Measurements from ENCODE around the gene BAIAP2L1. TPM values are rescaled to one million over a fixed set of nuclear protein-coding genes. Genes with fewer than 3 reads are reported as not detected.

BAIAP2L1 gene
- total and polyA plus RNA-seq, 2 donors, result 2.2 to 6.1 TPM

Other genes starting within 250 kb of the BAIAP2L1 start
- gene BHLHA15, start 189.7 kb downstream of the BAIAP2L1 start, total RNA-seq, result not detected
- gene BHLHA15, start 189.7 kb downstream of the BAIAP2L1 start, polyA plus RNA-seq, result 0.07 TPM
- gene TECPR1, start 148.9 kb downstream of the BAIAP2L1 start, total RNA-seq, result 12.7 TPM
- gene TECPR1, start 148.9 kb downstream of the BAIAP2L1 start, polyA plus RNA-seq, result 30.0 TPM
- 28.8 TPM for gene BRI3, start 119.4 kb downstream of the BAIAP2L1 start, total RNA-seq
- 222 TPM for gene BRI3, start 119.4 kb downstream of the BAIAP2L1 start, polyA plus RNA-seq
- 0.47 TPM for gene NPTX2, start 216.2 kb upstream of the BAIAP2L1 start, total RNA-seq
- gene NPTX2, start 216.2 kb upstream of the BAIAP2L1 start, polyA plus RNA-seq, result 1.1 TPM

Measured in thymus (tissue), 2 donors.